RWPE2 (cell line): Measurements from ENCODE around the gene ABCA3.

ENCODE experiments used
- ATAC-seq: fragments of 200-7000 bp; cut with Tn5 transposase; 3 replicates; pipeline ENCODE4 v1.9.1; 2021; ENCODE audit warnings: low read depth
- DNase-seq: peaks from one replicate; pipeline ENCODE4 v3.0.0-alpha.2; 2020; ENCODE audit warnings: low spot score
- H3K27ac ChIP-seq: fragments of 450-650 bp; 2 replicates; pipeline ENCODE4 v1.5.1; 2017; ENCODE audit warnings: mild to moderate bottlenecking; ENCODE audit not compliant: poor library complexity, severe bottlenecking
- H3K27me3 ChIP-seq: fragments of 250-450 bp; sonication (Bioruptor Pico); 2 replicates; pipeline ENCODE4 v1.5.1; 2021; ENCODE audit warnings: mild to moderate bottlenecking, moderate library complexity; ENCODE audit not compliant: insufficient read depth, poor library complexity, severe bottlenecking
- H3K36me3 ChIP-seq: fragments of 250-450 bp; sonication (Bioruptor Pico); 2 replicates; pipeline ENCODE4 v1.5.1; 2020; ENCODE audit warnings: low read depth, mild to moderate bottlenecking, moderate library complexity
- H3K4me1 ChIP-seq: fragments of 250-450 bp; sonication (Bioruptor Pico); 2 replicates; pipeline ENCODE4 v1.5.1; 2021; ENCODE audit warnings: mild to moderate bottlenecking, moderate library complexity; ENCODE audit not compliant: insufficient read depth, poor library complexity, severe bottlenecking
- H3K4me3 ChIP-seq: fragments of 250-450 bp; sonication (Bioruptor Pico); 2 replicates; pipeline ENCODE4 v1.5.1; 2021; ENCODE audit warnings: mild to moderate bottlenecking, moderate library complexity; ENCODE audit not compliant: severe bottlenecking
- H3K9me3 ChIP-seq: fragments of 250-450 bp; sonication (Bioruptor Pico); 2 replicates; pipeline ENCODE4 v1.5.1; 2021; ENCODE audit warnings: mild to moderate bottlenecking, moderate library complexity; ENCODE audit not compliant: severe bottlenecking
- TF ChIP-seq, protein P1 (sequence below): fragments of 450-650 bp; IDR thresholded peaks from one replicate; pipeline ENCODE4 v1.5.1; 2017; ENCODE audit warnings: mild to moderate bottlenecking, moderate library complexity; ENCODE audit not compliant: poor library complexity, severe bottlenecking

The ABCA3 gene

GRCh38 chr16:2299121-2299914 is 41.2 kb downstream of the ABCA3 start:
- H3K27me3 ChIP-seq = no peaks in the 10 kb centered on the region
- TF ChIP-seq, protein P1, sequence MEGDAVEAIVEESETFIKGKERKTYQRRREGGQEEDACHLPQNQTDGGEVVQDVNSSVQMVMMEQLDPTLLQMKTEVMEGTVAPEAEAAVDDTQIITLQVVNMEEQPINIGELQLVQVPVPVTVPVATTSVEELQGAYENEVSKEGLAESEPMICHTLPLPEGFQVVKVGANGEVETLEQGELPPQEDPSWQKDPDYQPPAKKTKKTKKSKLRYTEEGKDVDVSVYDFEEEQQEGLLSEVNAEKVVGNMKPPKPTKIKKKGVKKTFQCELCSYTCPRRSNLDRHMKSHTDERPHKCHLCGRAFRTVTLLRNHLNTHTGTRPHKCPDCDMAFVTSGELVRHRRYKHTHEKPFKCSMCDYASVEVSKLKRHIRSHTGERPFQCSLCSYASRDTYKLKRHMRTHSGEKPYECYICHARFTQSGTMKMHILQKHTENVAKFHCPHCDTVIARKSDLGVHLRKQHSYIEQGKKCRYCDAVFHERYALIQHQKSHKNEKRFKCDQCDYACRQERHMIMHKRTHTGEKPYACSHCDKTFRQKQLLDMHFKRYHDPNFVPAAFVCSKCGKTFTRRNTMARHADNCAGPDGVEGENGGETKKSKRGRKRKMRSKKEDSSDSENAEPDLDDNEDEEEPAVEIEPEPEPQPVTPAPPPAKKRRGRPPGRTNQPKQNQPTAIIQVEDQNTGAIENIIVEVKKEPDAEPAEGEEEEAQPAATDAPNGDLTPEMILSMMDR = no peak
- no peak overlapping the region for H3K27ac ChIP-seq
- H3K4me3 ChIP-seq = no peak overlapping the region
- no peaks in the 10 kb centered on the region for H3K36me3 ChIP-seq
- H3K9me3 ChIP-seq = no peaks in the 10 kb centered on the region
- ATAC-seq (peak; percentile 33; the same call in 1 of the 3 replicates), DNase-seq (no peak)
- H3K4me1 ChIP-seq = no peaks in the 10 kb centered on the region

- no peaks in the 10 kb centered on the region for H3K4me1 ChIP-seq
- TF ChIP-seq, protein P1 = no peak
- DNase-seq (no peak), ATAC-seq (no peak)
- H3K9me3 ChIP-seq = no peaks in the 10 kb centered on the region
- H3K27ac ChIP-seq = no peak overlapping the region
- no peaks in the 10 kb centered on the region for H3K27me3 ChIP-seq
- H3K36me3 ChIP-seq = no peaks in the 10 kb centered on the region
- no peak overlapping the region for H3K4me3 ChIP-seq
Measured at GRCh38 chr16:2298621-2299020, 41.9 kb downstream of the ABCA3 start.

DNA sequence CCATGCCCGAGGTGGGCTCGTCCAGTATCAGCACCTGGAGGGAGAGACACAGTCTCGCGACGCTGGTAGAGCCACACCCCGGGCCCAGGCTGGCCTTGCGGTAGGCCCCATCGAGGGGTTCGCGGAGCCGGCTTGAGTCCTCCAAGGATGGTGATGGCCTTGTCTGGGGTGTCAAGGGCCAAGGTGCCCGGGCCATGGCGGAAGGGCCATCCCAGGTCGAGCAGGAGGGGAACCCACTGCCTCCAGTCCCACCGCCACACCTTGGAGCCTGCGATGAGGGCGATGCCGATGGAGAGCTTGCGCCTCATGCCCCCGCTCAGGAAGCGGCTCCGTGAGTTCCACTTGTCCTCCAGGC is 43.0 kb downstream of the ABCA3 start:
- ATAC-seq (no peak), DNase-seq (no peak)
- no peaks in the 10 kb centered on the region for H3K4me1 ChIP-seq
- no peaks in the 10 kb centered on the region for H3K27me3 ChIP-seq
- H3K9me3 ChIP-seq = no peaks in the 10 kb centered on the region
- TF ChIP-seq, protein P1 = no peak
- no peak overlapping the region for H3K4me3 ChIP-seq
- H3K36me3 ChIP-seq = no peaks in the 10 kb centered on the region
- H3K27ac ChIP-seq = no peak overlapping the region

GRCh38 chr16:2296661-2297505 is 43.6 kb downstream of the ABCA3 start:
- no peak for ATAC-seq
- H3K4me3 ChIP-seq = no peak overlapping the region
- H3K36me3 ChIP-seq = no peaks in the 10 kb centered on the region
- TF ChIP-seq, protein P1 = no peak
- no peak overlapping the region for H3K27ac ChIP-seq
- DNase-seq = no peak
- no peaks in the 10 kb centered on the region for H3K4me1 ChIP-seq
- no peaks in the 10 kb centered on the region for H3K27me3 ChIP-seq
- H3K9me3 ChIP-seq = no peaks in the 10 kb centered on the region
